ENCODE data around the gene MALSU1. TPM values are rescaled to one million over a fixed set of nuclear protein-coding genes. Genes with fewer than 3 reads are reported as not detected.

MALSU1 gene
- total RNA-seq, 1 donor from 2014 or later, result 119 TPM

GRCh38 chr7:23347682-23348180, 48.6 kb downstream of the MALSU1 start:
- intact Hi-C loops (cut with DNase I), result no loop called here
- no peak for ATAC-seq
- DNase-seq (ENCODE audit: missing footprints), result no peak

- intact Hi-C loops (cut with DNase I), result no loop called here
- no peak for DNase-seq (ENCODE audit: missing footprints)
These were observed 50.5 kb downstream of the MALSU1 start for GRCh38 chr7:23349484-23350157.

GRCh38 chr7:23350466-23350865, 51.3 kb downstream of the MALSU1 start:
- intact Hi-C loops (cut with DNase I), result no loop called here
- ATAC-seq, result no peak
- no peak for DNase-seq (ENCODE audit: missing footprints)

More at GRCh38 chr7:23349484-23350157, 50.5 kb downstream of the MALSU1 start:
- ATAC-seq, result no peak

- intact Hi-C loops (cut with DNase I), result no loop called here
- DNase-seq (ENCODE audit: missing footprints) (no peak), ATAC-seq (no peak)
These were observed 54.0 kb downstream of the MALSU1 start for GRCh38 chr7:23353172-23353571.

GRCh38 chr7:23356168-23356567, 57.0 kb downstream of the MALSU1 start:
- DNase-seq (ENCODE audit: missing footprints) (no peak), ATAC-seq (no peak)
- intact Hi-C loops (cut with DNase I), result no loop called here

- intact Hi-C loops (cut with DNase I), result no loop called here
- no peak for DNase-seq (ENCODE audit: missing footprints)
- ATAC-seq, result no peak
These were observed 57.6 kb downstream of the MALSU1 start for GRCh38 chr7:23356726-23357125.

- intact Hi-C loops (cut with DNase I), result no loop called here
- ATAC-seq (no peak), DNase-seq (ENCODE audit: missing footprints) (no peak)
These were observed 58.3 kb downstream of the MALSU1 start for GRCh38 chr7:23357190-23358093.

GRCh38 chr7:23358152-23358674, 59.1 kb downstream of the MALSU1 start:
- DNase-seq (ENCODE audit: missing footprints), result no peak
- ATAC-seq, result no peak
- intact Hi-C loops (cut with DNase I), result no loop called here

Other genes starting within 250 kb of the MALSU1 start
- gene KLHL7, start 193.6 kb upstream of the MALSU1 start, total RNA-seq, result 162 TPM
- 21.6 TPM for gene NUP42, start 117.3 kb upstream of the MALSU1 start, total RNA-seq
- gene GPNMB, start 52.6 kb upstream of the MALSU1 start, total RNA-seq, result 234 TPM
- not detected for gene IGF2BP3, start 171.2 kb downstream of the MALSU1 start, total RNA-seq
- 27.7 TPM for gene TRA2A, start 232.6 kb downstream of the MALSU1 start, total RNA-seq